Neutrophil (primary cell): ENCODE data around the gene NEDD4L.

ENCODE experiments used
- H3K27ac ChIP-seq: fragments of 200-600 bp; sonication (generic); 2 replicates; pipeline ENCODE4 v1.5.1; 2016; ENCODE audit warnings: mild to moderate bottlenecking, moderate library complexity
- H3K27me3 ChIP-seq: fragments of 200-600 bp; sonication (generic); 2 replicates; pipeline ENCODE4 v1.6.0; 2016; ENCODE audit warnings: mild to moderate bottlenecking
- H3K36me3 ChIP-seq: fragments of 200-600 bp; sonication (generic); 2 replicates; pipeline ENCODE4 v1.5.1; 2017
- H3K4me1 ChIP-seq, 2 experiments: fragments of 200-600 bp in 1 of 2; sonication (generic) in 1 of 2; 1 replicate in 1 of 2; 2 replicates in 1 of 2; pipeline versions ENCODE4 v1.5.1 to v1.6.1; 2013 to 2016; ENCODE audit warnings: low read depth in 1 of 2, low read length in 1 of 2, mild to moderate bottlenecking in 1 of 2, moderate library complexity in 1 of 2; ENCODE audit not compliant: control insufficient read depth in 1 of 2, insufficient read depth in 1 of 2
- H3K4me3 ChIP-seq, 2 experiments: fragments of 200-600 bp in 1 of 2; sonication (generic) in 1 of 2; 1 replicate in 1 of 2; 2 replicates in 1 of 2; pipeline ENCODE4 v1.5.1; 2013 to 2016; ENCODE audit warnings: low read depth in 1 of 2, low read length in 1 of 2, mild to moderate bottlenecking in 1 of 2, moderate library complexity in 1 of 2
- H3K9me3 ChIP-seq: fragments of 200-600 bp; sonication (generic); 2 replicates; pipeline ENCODE4 v1.5.1; 2016
- TF ChIP-seq, protein P1 (sequence below): fragments of 200-600 bp; sonication (generic); IDR thresholded peaks from 2 replicates; pipeline ENCODE4 v1.5.1; 2016; ENCODE audit warnings: antibody characterized with exemption

The NEDD4L gene

DNA sequence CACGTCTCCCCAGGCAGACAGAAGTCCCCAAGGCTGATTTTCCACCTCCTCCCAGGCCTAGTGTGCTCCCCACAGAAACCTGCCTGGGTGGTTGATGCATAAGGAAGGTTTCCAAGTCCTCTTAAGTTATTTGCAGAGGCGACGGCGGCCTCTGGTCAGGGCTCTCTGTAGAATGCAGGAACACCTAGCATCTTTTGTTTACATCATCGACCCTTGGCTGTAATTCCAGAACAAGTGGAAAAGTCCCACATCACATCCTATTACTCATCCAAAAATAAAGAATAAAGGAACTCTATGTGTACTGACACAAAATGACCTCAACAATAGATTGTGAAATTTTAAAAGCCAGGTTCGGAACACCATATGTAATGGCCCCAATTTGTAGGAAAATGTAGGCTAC, 373.7 kb downstream of the NEDD4L start:
- no peaks in the 10 kb centered on the region for H3K36me3 ChIP-seq
- H3K4me1 ChIP-seq, result no peaks in the 10 kb centered on the region
- TF ChIP-seq, protein P1, sequence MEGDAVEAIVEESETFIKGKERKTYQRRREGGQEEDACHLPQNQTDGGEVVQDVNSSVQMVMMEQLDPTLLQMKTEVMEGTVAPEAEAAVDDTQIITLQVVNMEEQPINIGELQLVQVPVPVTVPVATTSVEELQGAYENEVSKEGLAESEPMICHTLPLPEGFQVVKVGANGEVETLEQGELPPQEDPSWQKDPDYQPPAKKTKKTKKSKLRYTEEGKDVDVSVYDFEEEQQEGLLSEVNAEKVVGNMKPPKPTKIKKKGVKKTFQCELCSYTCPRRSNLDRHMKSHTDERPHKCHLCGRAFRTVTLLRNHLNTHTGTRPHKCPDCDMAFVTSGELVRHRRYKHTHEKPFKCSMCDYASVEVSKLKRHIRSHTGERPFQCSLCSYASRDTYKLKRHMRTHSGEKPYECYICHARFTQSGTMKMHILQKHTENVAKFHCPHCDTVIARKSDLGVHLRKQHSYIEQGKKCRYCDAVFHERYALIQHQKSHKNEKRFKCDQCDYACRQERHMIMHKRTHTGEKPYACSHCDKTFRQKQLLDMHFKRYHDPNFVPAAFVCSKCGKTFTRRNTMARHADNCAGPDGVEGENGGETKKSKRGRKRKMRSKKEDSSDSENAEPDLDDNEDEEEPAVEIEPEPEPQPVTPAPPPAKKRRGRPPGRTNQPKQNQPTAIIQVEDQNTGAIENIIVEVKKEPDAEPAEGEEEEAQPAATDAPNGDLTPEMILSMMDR, result no peak
- no peaks in the 10 kb centered on the region for H3K27me3 ChIP-seq
- H3K27ac ChIP-seq, result no peak overlapping the region
- no peaks in the 10 kb centered on the region for H3K9me3 ChIP-seq
- no peak overlapping the region for H3K4me3 ChIP-seq

DNA sequence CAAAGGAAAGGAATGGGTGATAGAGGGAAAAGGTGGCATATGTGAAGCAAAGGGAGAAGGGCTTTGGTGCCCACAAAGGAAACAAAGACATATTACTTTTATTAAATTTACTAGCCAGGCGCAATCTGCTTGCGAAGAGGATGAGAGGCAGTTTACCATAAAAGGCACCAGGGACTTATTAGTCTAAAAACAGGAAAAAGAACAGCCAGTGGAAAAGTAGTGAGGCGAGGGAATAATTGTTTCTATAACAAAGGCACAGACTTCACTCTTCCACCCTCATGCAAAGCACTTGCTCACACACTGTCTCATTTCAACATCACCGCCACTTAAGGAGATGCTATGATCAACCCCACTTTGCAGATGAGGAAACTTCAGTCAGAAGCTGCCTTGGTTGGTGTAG, 374.3 kb downstream of the NEDD4L start:
- Histone ChIP-seq H3K4me3 (no peak overlapping the region), H3K27me3 (no peaks in the 10 kb centered on the region), H3K9me3 (no peaks in the 10 kb centered on the region), H3K27ac (no peak overlapping the region), H3K36me3 (no peaks in the 10 kb centered on the region), H3K4me1 (no peaks in the 10 kb centered on the region)
- TF ChIP-seq, protein P1, result no peak

DNA sequence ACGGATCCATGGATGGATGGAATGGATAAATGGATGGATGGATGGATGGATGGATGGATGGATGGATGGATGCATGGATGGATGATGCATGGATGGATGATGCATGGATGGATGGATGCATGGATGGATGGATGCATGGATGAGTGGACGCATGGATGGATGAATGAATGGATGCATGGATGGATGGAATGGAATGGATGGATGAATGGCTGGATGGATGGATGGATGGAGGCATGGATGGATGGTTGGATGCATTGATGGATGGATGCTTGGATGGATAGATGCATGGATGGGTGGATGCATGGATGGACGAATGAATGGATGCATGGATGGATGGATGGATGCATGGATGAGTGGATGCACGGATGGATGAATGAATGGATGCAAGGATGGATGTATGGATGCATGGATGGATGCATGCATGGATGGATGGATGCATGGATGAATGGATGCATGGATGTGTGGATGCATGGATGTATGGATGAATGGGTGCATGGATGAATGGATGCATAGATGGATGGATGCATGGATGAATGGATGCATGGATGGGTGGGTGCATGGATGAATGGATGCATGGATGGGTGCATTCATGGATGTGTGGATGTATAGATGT, 375.7 kb downstream of the NEDD4L start:
- Histone ChIP-seq H3K9me3 (no peaks in the 10 kb centered on the region), H3K4me3 (no peak overlapping the region), H3K4me1 (no peaks in the 10 kb centered on the region), H3K27me3 (no peaks in the 10 kb centered on the region), H3K36me3 (no peaks in the 10 kb centered on the region), H3K27ac (no peak overlapping the region)
- TF ChIP-seq, protein P1, result no peak

DNA sequence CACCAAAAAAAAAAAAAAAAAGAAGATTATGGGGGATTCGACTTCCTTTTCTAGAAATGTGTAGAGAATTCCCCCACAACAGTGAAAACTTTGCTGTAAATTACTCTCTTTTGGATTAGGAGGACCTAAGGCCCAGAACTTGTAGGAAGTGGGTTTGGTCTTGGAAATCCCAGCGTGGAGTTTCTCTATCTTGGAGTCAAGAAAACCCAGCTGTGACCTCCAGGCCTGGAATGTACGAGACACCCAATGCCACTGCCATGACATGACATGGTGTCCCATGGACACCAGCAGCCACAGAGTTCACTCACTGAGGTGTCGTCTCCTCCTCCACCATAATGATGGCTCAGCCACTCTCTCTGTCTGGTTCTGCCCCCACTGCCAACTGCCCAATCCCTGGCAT, 382.6 kb downstream of the NEDD4L start:
- H3K27ac ChIP-seq, result no peak overlapping the region
- no peak overlapping the region for H3K4me3 ChIP-seq
- TF ChIP-seq, protein P1, result no peak
- H3K36me3 ChIP-seq, result no peaks in the 10 kb centered on the region
- no peaks in the 10 kb centered on the region for H3K4me1 ChIP-seq
- no peaks in the 10 kb centered on the region for H3K27me3 ChIP-seq
- H3K9me3 ChIP-seq, result no peaks in the 10 kb centered on the region

- Histone ChIP-seq H3K9me3 (no peaks in the 10 kb centered on the region), H3K4me1 (no peaks in the 10 kb centered on the region), H3K36me3 (no peaks in the 10 kb centered on the region), H3K27ac (no peak overlapping the region), H3K27me3 (no peaks in the 10 kb centered on the region), H3K4me3 (no peak overlapping the region)
- TF ChIP-seq, protein P1, result no peak
Observed at GRCh38 chr18:58427321-58427720, 383.3 kb downstream of the NEDD4L start.

GRCh38 chr18:58429442-58429841, 385.4 kb downstream of the NEDD4L start:
- Histone ChIP-seq H3K27ac (no peak overlapping the region), H3K4me1 (no peaks in the 10 kb centered on the region), H3K4me3 (no peak overlapping the region), H3K9me3 (no peaks in the 10 kb centered on the region), H3K27me3 (no peaks in the 10 kb centered on the region), H3K36me3 (no peaks in the 10 kb centered on the region)
- TF ChIP-seq, protein P1, result no peak
